Measurements from ENCODE around the gene ABCC6.
"Not testable (repeated sequence)": the region's sequence is repeated elsewhere in the genome, so short reads cannot be mapped to it uniquely, and the experiment has no call there.

DNA sequence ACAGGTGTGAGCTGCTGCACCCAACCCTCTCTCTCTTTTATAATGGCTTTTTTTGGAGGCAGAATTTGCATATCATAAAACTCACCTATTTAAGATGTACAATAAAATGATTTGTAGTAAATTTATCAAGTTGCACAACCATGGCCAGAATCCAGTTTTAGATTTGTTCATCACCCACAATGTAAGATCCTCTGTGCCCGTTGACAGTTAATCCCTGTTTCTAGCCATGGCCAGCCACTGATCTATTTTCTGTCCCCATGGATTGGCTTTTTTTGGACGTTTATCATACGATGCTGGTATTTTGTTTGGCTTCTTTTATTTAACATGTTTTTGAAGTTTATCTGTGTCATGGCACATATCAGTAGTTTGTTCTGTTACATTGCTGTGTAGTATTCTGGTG, 44.4 kb upstream of the ABCC6 start:
- TF ChIP-seq YY1 (IDR thresholded peaks at IDR 0.05; ENCODE audit: low read depth, low read length); POLR2AphosphoS5 (IDR thresholded peaks at IDR 0.05; ENCODE audit: low read length); MTA3 (IDR thresholded peaks at IDR 0.05; ENCODE audit: borderline replicate concordance, low read length); BMI1 (IDR thresholded peaks at IDR 0.05; ENCODE audit: borderline replicate concordance); BRCA1 (IDR thresholded peaks at IDR 0.05; ENCODE audit: low read depth, low read length); TAF1 (IDR thresholded peaks at IDR 0.05; ENCODE audit: borderline replicate concordance, low read depth, low read length): not testable (repeated sequence)
- TF ChIP-seq, protein P1, sequence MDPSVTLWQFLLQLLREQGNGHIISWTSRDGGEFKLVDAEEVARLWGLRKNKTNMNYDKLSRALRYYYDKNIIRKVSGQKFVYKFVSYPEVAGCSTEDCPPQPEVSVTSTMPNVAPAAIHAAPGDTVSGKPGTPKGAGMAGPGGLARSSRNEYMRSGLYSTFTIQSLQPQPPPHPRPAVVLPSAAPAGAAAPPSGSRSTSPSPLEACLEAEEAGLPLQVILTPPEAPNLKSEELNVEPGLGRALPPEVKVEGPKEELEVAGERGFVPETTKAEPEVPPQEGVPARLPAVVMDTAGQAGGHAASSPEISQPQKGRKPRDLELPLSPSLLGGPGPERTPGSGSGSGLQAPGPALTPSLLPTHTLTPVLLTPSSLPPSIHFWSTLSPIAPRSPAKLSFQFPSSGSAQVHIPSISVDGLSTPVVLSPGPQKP (IDR thresholded peaks at IDR 0.05; ENCODE audit: low read depth, low read length) = not testable (repeated sequence)
- TF ChIP-seq, protein P2, sequence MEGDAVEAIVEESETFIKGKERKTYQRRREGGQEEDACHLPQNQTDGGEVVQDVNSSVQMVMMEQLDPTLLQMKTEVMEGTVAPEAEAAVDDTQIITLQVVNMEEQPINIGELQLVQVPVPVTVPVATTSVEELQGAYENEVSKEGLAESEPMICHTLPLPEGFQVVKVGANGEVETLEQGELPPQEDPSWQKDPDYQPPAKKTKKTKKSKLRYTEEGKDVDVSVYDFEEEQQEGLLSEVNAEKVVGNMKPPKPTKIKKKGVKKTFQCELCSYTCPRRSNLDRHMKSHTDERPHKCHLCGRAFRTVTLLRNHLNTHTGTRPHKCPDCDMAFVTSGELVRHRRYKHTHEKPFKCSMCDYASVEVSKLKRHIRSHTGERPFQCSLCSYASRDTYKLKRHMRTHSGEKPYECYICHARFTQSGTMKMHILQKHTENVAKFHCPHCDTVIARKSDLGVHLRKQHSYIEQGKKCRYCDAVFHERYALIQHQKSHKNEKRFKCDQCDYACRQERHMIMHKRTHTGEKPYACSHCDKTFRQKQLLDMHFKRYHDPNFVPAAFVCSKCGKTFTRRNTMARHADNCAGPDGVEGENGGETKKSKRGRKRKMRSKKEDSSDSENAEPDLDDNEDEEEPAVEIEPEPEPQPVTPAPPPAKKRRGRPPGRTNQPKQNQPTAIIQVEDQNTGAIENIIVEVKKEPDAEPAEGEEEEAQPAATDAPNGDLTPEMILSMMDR (IDR thresholded peaks at IDR 0.05 in 2 of 3, conservative IDR thresholded peaks at IDR 0.05 in 1 of 3; ENCODE audit: control insufficient read depth in 2 of 3, extremely low read depth in 1 of 3, insufficient read depth in 1 of 3, low read depth in 3 of 3, low read length in 3 of 3) = not testable (repeated sequence)

Data from GM12878 (cell line).